Activated B cell treated with CpG ODN at 0.5 μM for 24 hours (primary cell): ENCODE measurements around the gene RAD51B. TPM values are rescaled to one million over a fixed set of nuclear protein-coding genes. Genes with fewer than 3 reads are reported as not detected.

Experiments used
- ATAC-seq: fragments of 200-7000 bp; cut with Tn5 transposase; one replicate; pipeline ENCODE4 v1.10.0; 2021; ENCODE audit warnings: low read depth, mild to moderate bottlenecking, moderate library complexity
- CTCF ChIA-PET: fragments of 350-600 bp; sonication (Branson Sonifier 250); formaldehyde crosslinking; loops from one replicate; lab custom pipeline; 2021; ENCODE audit warnings: antibody characterized with exemption; lab: Charles Lee
- POLR2A ChIA-PET: fragments of 350-600 bp; sonication (Branson Sonifier 250); formaldehyde crosslinking; loops from one replicate; lab custom pipeline; 2021; ENCODE audit warnings: antibody characterized with exemption; lab: Charles Lee
- DNase-seq: peaks from one replicate; pipeline ENCODE4 v3.0.0; 2022
- H3K27ac Mint-ChIP-seq: one replicate; pipeline ENCODE4 v1.8.0; 2020; ENCODE audit warnings: mixed read lengths
- H3K27me3 Mint-ChIP-seq: one replicate; pipeline ENCODE4 v1.8.0; 2021; ENCODE audit warnings: mixed read lengths
- H3K36me3 Mint-ChIP-seq: one replicate; pipeline ENCODE4 v1.8.0; 2021; ENCODE audit warnings: low read depth, mixed read lengths
- H3K4me1 Mint-ChIP-seq: one replicate; pipeline ENCODE4 v1.8.0; 2021; ENCODE audit warnings: mixed read lengths
- H3K4me3 Mint-ChIP-seq: one replicate; pipeline ENCODE4 v1.8.0; 2020; ENCODE audit warnings: mild to moderate bottlenecking, mixed read lengths
- H3K9me3 Mint-ChIP-seq: one replicate; pipeline ENCODE4 v1.8.0; 2020; ENCODE audit warnings: mixed read lengths
- CTCF ChIP-seq: fragments of 200-600 bp; IDR thresholded peaks from one replicate; pipeline ENCODE4 v1.8.0; 2022; ENCODE audit warnings: antibody characterized with exemption, mild to moderate bottlenecking
- intact Hi-C: fragments of 100-400 bp; cut with micrococcal nuclease; formaldehyde crosslinking; loops from one replicate; pipeline ENCODE4 v1.15.1; 2024
- total RNA-seq: library from RNA; stranded (reverse); gene quantifications from 2 replicates; pipeline ENCODE4 v1.2.3, GENCODE V29; 2022

RAD51B gene
- total RNA-seq, 1 donor from 2014 or later: 53.9 TPM

GRCh38 chr14:68736471-68736871, 916.9 kb downstream of the RAD51B start:
- H3K9me3 Mint-ChIP-seq: no peaks in the 10 kb centered on the region

GRCh38 chr14:68737086-68737485, 917.5 kb downstream of the RAD51B start:
- no peak overlapping the region for H3K4me3 Mint-ChIP-seq
- no peaks in the 10 kb centered on the region for H3K27me3 Mint-ChIP-seq
- H3K36me3 Mint-ChIP-seq: no peaks in the 10 kb centered on the region
- ATAC-seq (no peak), DNase-seq (no peak)
- ChIA-PET CTCF (no interaction called here), POLR2A (interaction anchor here (0.5 to 1.0 kb wide), 4 partner anchors 47 to 242 kb away, joined by 3 to 6 read pairs (median 4); no protein-coding TSS in a partner anchor)
- H3K4me1 Mint-ChIP-seq: peaks cover 80% of the 10 kb centered on the region
- H3K9me3 Mint-ChIP-seq: no peaks in the 10 kb centered on the region
- no peak for TF ChIP-seq CTCF
- intact Hi-C loops: no loop called here
- no peak overlapping the region for H3K27ac Mint-ChIP-seq

More at GRCh38 chr14:68736471-68736871, 916.9 kb downstream of the RAD51B start:
- Mint-ChIP-seq H3K4me3 (peak overlapping the region; percentile 28), H3K4me1 (peaks cover 78% of the 10 kb centered on the region), H3K27ac (peak overlapping the region; percentile 27), H3K36me3 (no peaks in the 10 kb centered on the region), H3K27me3 (no peaks in the 10 kb centered on the region)
- ChIA-PET POLR2A (interaction anchor here (1.0 to 1.3 kb wide), 3 partner anchors 48 to 241 kb away, joined by 3 to 4 read pairs (median 3); no protein-coding TSS in a partner anchor), CTCF (no interaction called here)
- intact Hi-C loops: no loop called here
- no peak for DNase-seq
- ATAC-seq: no peak
- no peak for TF ChIP-seq CTCF

GRCh38 chr14:68738559-68738958, 919.0 kb downstream of the RAD51B start:
- ChIA-PET CTCF (no interaction called here), POLR2A (interaction anchor here (1.4 kb wide), 1 partner anchor 50 kb away, joined by 3 read pairs; no protein-coding TSS in a partner anchor)
- TF ChIP-seq CTCF: no peak
- Mint-ChIP-seq H3K27me3 (no peaks in the 10 kb centered on the region), H3K9me3 (no peaks in the 10 kb centered on the region), H3K27ac (no peak overlapping the region), H3K36me3 (no peaks in the 10 kb centered on the region), H3K4me3 (no peak overlapping the region), H3K4me1 (peaks cover 81% of the 10 kb centered on the region)
- ATAC-seq: no peak
- intact Hi-C loops: no loop called here
- DNase-seq: no peak

- no peak for DNase-seq
Observed at GRCh38 chr14:68739701-68740100, 920.1 kb downstream of the RAD51B start.

More at GRCh38 chr14:68739701-68740100, 920.1 kb downstream of the RAD51B start:
- POLR2A ChIA-PET: no interaction called here
- peaks cover 73% of the 10 kb centered on the region for H3K4me1 Mint-ChIP-seq
- no peaks in the 10 kb centered on the region for H3K36me3 Mint-ChIP-seq
- no peaks in the 10 kb centered on the region for H3K27me3 Mint-ChIP-seq
- H3K9me3 Mint-ChIP-seq: no peaks in the 10 kb centered on the region
- CTCF ChIA-PET: interaction anchor here (0.9 kb wide), 1 partner anchor 17 kb away, joined by 3 read pairs; no protein-coding TSS in a partner anchor
- TF ChIP-seq CTCF: no peak
- no peak for ATAC-seq
- intact Hi-C loops: loop anchor here (5.0 kb wide), 2 partner anchors 242 to 492 kb away; no protein-coding TSS in a partner anchor
- no peak overlapping the region for H3K27ac Mint-ChIP-seq
- H3K4me3 Mint-ChIP-seq: no peak overlapping the region
